ENCODE results near the gene OTOA.

Gene OTOA

DNA sequence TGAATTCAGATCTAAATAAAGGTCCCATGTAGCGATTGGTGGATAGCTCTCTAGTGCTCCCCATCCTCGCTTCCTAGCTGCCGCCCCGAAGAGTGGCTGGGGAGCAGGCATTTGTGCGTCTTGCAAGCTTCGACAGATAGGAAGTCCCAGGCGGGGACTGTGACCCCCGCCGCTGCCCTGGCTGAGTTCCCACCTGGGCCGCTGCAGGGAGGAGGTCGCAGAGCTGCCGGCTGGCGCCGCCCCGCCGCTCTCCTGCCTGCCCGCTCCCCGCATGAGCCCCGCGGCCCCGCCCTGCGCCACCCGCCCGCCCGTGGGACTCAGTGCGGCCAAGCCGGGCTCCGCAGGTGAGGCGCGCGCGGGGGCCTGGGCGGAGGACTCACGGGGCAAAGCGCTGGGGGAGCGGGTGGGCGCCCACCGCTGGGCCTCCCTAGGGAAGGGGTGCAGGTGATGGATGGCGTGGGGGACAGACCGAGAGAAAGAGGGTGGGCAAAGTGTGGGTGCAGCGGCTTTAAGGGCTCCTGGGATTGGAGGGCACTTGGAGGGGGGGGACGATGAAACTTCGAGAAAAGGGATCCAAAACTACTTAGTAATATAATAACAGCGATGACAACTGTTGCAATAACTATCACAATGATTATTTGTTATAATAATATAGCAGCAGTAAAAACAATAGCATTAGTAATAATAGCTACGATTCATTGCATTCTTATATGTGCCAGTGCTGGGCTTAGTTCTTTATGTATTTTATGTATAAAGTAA lies at the start of gene OTOA:
TSS of gene OTOA (plus strand) at position 80 of the 759 bp plus-strand sequence. CDS start 14,547 bp downstream, outside the sequence.
- Histone ChIP-seq H3K27me3 (ENCODE audit: control insufficient read depth, insufficient read depth, low read length) (no peaks in the 10 kb centered on the region), H3K4me3 (ENCODE audit: low read depth, low read length) (peak within 1 kb of the TSS; percentile 56; the same call in 1 of the 2 replicates), H3K4me1 (ENCODE audit: control insufficient read depth, insufficient read depth, low read length) (peaks cover 8% of the 10 kb centered on the region), H3K9ac (ENCODE audit: low read depth, low read length) (no peak within 1 kb of the TSS), H3K9me3 (ENCODE audit: control insufficient read depth, insufficient read depth, low read length) (no peaks in the 10 kb centered on the region), H3K36me3 (ENCODE audit: control insufficient read depth, insufficient read depth, low read length) (no peaks in the 10 kb centered on the region), H3K27ac (ENCODE audit: low read depth, low read length) (no peak within 1 kb of the TSS)

DNA sequence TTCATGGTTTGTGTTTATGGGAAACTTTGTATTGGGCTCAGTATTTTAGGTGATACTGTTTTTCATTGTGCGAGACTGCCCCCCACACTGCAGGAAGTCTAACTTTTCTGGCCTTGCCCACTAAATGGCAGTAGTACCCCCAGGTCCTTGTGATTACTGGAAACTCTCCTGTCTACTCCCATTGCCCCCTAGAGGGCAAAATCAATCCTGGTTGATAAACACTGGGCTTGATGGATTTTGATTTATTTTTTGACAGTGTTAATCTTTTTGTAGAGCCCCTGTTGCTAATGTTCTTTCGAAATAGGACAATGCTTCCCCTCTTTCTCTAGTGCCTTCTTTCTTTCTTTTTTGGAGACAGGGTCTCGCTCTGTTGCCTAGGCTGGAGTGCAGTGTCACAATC lies 48.9 kb upstream of the OTOA start:
- no peak overlapping the region for H3K27ac ChIP-seq (ENCODE audit: low read depth, low read length)

DNA sequence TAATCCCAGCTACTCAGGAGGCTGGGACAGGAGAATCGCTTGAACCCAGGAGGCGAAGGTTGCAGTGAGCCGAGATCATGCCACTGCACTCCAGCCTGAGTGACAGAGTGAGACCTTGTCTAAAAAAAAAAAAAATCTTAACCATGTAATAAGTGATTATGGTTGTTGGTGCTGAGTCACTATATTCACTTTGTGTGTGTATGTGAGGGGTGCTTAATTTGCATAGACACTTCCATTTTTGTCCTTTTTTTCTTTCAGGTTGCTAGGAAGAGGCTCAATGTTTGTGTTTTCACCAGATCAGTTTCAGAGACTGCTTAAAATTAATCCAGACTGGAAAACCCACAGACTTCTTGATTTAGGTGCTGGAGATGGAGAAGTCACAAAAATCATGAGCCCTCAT lies 46.2 kb upstream of the OTOA start:
- no peak overlapping the region for H3K27ac ChIP-seq (ENCODE audit: low read depth, low read length)
- H3K4me1 ChIP-seq (ENCODE audit: control insufficient read depth, insufficient read depth, low read length): no peaks in the 10 kb centered on the region
- no peak overlapping the region for H3K9ac ChIP-seq (ENCODE audit: low read depth, low read length)
- peaks cover 23% of the 10 kb centered on the region for H3K36me3 ChIP-seq (ENCODE audit: control insufficient read depth, insufficient read depth, low read length)
- no peaks in the 10 kb centered on the region for H3K9me3 ChIP-seq (ENCODE audit: control insufficient read depth, insufficient read depth, low read length)
- H3K4me3 ChIP-seq (ENCODE audit: low read depth, low read length): no peak overlapping the region
- H3K27me3 ChIP-seq (ENCODE audit: control insufficient read depth, insufficient read depth, low read length): no peaks in the 10 kb centered on the region

More for the DNA sequence above, 48.9 kb upstream of the OTOA start:
- no peaks in the 10 kb centered on the region for H3K27me3 ChIP-seq (ENCODE audit: control insufficient read depth, insufficient read depth, low read length)
- no peaks in the 10 kb centered on the region for H3K9me3 ChIP-seq (ENCODE audit: control insufficient read depth, insufficient read depth, low read length)
- H3K9ac ChIP-seq (ENCODE audit: low read depth, low read length): no peak overlapping the region
- peaks cover 24% of the 10 kb centered on the region for H3K4me1 ChIP-seq (ENCODE audit: control insufficient read depth, insufficient read depth, low read length)
- H3K4me3 ChIP-seq (ENCODE audit: low read depth, low read length): no peak overlapping the region
- peaks cover 17% of the 10 kb centered on the region for H3K36me3 ChIP-seq (ENCODE audit: control insufficient read depth, insufficient read depth, low read length)

DNA sequence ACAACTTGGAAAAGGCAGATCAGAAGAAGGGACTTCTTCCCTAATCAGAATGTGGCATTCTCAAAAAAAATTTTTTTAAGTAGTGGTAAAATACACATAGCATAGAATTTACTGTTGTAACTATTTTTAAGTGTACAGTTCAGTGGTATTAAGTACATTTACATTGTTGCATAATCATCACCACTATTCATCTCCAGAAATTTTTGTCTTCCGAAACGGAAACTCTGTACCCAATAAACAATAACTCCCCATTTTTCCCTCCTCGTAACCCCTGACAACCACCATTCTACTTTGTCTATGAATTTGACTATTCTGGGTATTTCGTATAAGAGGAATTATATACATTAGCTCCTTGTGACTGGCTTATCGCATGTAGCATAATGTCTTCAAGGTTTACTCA lies 45.5 kb upstream of the OTOA start:
- H3K27ac ChIP-seq (ENCODE audit: low read depth, low read length): no peak overlapping the region
- H3K27me3 ChIP-seq (ENCODE audit: control insufficient read depth, insufficient read depth, low read length): no peaks in the 10 kb centered on the region
- H3K36me3 ChIP-seq (ENCODE audit: control insufficient read depth, insufficient read depth, low read length): peaks cover 25% of the 10 kb centered on the region
- no peak overlapping the region for H3K9ac ChIP-seq (ENCODE audit: low read depth, low read length)
- no peak overlapping the region for H3K4me3 ChIP-seq (ENCODE audit: low read depth, low read length)
- H3K9me3 ChIP-seq (ENCODE audit: control insufficient read depth, insufficient read depth, low read length): no peaks in the 10 kb centered on the region
- no peaks in the 10 kb centered on the region for H3K4me1 ChIP-seq (ENCODE audit: control insufficient read depth, insufficient read depth, low read length)

DNA sequence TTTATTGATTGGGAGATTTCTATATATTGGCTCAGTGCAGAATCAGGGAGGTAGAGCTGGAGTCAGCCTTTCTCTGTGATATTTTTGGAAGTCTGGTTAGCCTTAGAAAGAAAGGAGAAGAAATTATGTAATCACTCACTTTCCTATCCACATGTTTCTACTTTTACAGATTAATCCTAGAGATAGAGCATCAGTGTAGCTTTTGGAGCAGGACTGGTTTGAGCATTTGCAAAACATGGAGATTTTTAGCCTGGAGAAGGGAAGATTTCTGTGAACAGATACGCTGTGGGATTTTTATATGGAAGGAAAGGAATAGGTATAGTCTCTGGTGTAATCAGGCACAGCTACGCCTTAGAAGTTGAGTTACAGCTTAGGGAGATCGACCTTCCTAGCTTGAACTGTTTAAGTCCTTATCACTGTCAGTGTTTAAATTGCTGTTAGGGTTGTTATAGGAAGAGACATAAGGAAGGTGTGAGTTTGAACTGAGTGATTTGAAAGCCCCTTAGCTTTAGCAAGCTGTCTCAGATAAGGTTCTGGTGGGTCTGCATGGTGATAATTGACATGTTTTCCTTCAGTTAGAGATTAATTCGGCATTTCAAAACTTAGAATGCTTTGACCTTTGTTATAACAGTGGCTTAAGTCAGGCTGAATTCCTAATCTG lies 43.9 kb upstream of the OTOA start:
- no peak overlapping the region for H3K4me3 ChIP-seq (ENCODE audit: low read depth, low read length)
- H3K9ac ChIP-seq (ENCODE audit: low read depth, low read length): no peak overlapping the region
- H3K9me3 ChIP-seq (ENCODE audit: control insufficient read depth, insufficient read depth, low read length): no peaks in the 10 kb centered on the region
- peaks cover 33% of the 10 kb centered on the region for H3K36me3 ChIP-seq (ENCODE audit: control insufficient read depth, insufficient read depth, low read length)
- no peaks in the 10 kb centered on the region for H3K4me1 ChIP-seq (ENCODE audit: control insufficient read depth, insufficient read depth, low read length)
- no peak overlapping the region for H3K27ac ChIP-seq (ENCODE audit: low read depth, low read length)
- H3K27me3 ChIP-seq (ENCODE audit: control insufficient read depth, insufficient read depth, low read length): no peaks in the 10 kb centered on the region

DNA sequence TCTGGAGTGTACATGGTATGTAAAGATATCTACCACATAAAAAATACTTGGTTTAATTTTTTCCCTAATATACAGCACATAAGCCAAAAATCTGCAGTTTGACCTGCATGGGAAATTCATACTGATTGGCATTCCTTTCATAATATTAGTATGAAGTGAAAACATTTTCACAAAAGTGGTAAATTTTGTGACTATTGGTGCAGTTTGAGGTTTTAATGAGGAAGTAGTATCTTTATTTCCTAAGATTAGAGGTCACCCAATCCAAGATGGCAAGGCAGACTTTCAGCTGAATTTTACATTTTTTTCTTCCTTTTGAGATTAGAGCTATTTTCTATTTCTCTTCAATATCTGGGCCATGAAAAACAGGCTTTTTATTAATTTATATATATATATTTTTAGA lies 43.2 kb upstream of the OTOA start:
- Histone ChIP-seq H3K27ac (ENCODE audit: low read depth, low read length) (no peak overlapping the region), H3K27me3 (ENCODE audit: control insufficient read depth, insufficient read depth, low read length) (no peaks in the 10 kb centered on the region), H3K9ac (ENCODE audit: low read depth, low read length) (no peak overlapping the region), H3K4me1 (ENCODE audit: control insufficient read depth, insufficient read depth, low read length) (no peaks in the 10 kb centered on the region), H3K36me3 (ENCODE audit: control insufficient read depth, insufficient read depth, low read length) (peaks cover 40% of the 10 kb centered on the region), H3K4me3 (ENCODE audit: low read depth, low read length) (no peak overlapping the region), H3K9me3 (ENCODE audit: control insufficient read depth, insufficient read depth, low read length) (no peaks in the 10 kb centered on the region)

DNA sequence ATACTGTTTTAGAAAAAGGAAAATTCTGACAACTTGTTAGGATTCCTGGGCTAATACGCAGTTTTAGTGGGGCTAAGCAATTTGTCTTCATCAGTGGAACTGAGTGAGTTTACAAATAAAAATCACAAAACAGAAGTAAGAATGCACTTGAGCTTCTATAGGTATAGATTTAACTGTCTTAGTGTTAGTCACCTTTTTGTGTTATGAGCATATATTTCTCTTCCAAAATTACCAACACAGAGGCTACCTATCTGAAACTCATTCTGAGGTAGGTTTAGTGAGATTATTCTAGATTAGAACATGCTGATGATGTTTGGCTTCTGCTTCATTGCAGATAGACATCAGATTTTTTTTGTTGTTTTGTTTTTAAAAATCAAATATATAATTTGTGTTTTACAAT lies 41.2 kb upstream of the OTOA start:
- H3K27me3 ChIP-seq (ENCODE audit: control insufficient read depth, insufficient read depth, low read length): no peaks in the 10 kb centered on the region
- no peak overlapping the region for H3K9ac ChIP-seq (ENCODE audit: low read depth, low read length)
- no peak overlapping the region for H3K27ac ChIP-seq (ENCODE audit: low read depth, low read length)
- H3K4me3 ChIP-seq (ENCODE audit: low read depth, low read length): no peak overlapping the region
- no peaks in the 10 kb centered on the region for H3K4me1 ChIP-seq (ENCODE audit: control insufficient read depth, insufficient read depth, low read length)
- peaks cover 48% of the 10 kb centered on the region for H3K36me3 ChIP-seq (ENCODE audit: control insufficient read depth, insufficient read depth, low read length)
- no peaks in the 10 kb centered on the region for H3K9me3 ChIP-seq (ENCODE audit: control insufficient read depth, insufficient read depth, low read length)

DNA sequence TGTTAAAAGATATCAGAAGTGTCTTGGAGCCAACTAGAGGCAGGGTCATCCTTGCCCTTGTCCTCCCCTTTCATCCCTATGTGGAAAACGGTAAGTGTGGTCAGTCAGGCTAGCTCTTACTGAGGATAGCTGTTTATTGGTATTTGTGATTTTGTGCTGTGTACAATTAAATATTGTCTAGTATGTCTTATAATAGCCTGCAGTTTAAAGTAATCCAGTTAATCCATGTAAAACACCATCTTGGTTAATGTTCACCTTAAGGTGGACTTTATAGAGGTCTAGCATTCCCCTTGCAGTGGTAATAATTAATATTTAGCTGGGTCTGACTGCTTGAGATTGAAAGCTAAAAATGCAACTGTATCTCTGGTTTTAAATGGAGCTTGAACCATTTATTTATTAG lies 38.7 kb upstream of the OTOA start:
- Histone ChIP-seq H3K4me3 (ENCODE audit: low read depth, low read length) (no peak overlapping the region), H3K9ac (ENCODE audit: low read depth, low read length) (no peak overlapping the region), H3K36me3 (ENCODE audit: control insufficient read depth, insufficient read depth, low read length) (peaks cover 55% of the 10 kb centered on the region), H3K27me3 (ENCODE audit: control insufficient read depth, insufficient read depth, low read length) (no peaks in the 10 kb centered on the region), H3K9me3 (ENCODE audit: control insufficient read depth, insufficient read depth, low read length) (peaks cover 5% of the 10 kb centered on the region; the same call in 1 of the 2 replicates), H3K27ac (ENCODE audit: low read depth, low read length) (no peak overlapping the region), H3K4me1 (ENCODE audit: control insufficient read depth, insufficient read depth, low read length) (no peaks in the 10 kb centered on the region)

DNA sequence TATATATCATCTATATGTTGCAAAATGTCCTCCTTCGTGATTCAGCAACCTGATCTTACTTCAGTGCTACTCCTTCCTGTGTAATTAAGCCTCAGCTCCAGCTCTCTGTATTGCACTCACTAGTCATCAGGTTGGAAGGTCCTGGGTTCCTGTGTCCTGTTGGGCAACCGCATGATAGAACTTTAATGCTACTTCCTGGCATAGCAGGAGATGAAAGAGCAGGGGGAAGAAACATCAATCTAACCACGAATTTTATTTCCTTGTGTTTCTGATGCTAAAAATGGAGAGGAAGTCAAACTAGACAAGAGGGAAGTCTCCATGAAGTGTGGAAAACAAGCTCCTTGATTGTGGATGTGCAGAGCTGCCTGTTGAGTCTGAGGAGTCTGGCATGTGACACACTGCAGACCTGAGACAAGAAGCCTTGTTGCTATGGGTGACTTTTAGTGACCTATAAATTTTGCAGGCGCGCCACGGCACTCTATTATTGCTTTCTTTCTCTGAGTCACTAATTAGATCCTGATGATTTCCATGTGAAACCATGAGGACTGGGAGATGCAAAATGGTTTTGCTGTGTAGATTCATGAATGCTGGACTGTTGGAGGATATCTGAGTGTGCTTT lies 37.0 kb upstream of the OTOA start:
- Histone ChIP-seq H3K27ac (ENCODE audit: low read depth, low read length) (no peak overlapping the region), H3K4me1 (ENCODE audit: control insufficient read depth, insufficient read depth, low read length) (no peaks in the 10 kb centered on the region), H3K9ac (ENCODE audit: low read depth, low read length) (no peak overlapping the region), H3K27me3 (ENCODE audit: control insufficient read depth, insufficient read depth, low read length) (no peaks in the 10 kb centered on the region), H3K4me3 (ENCODE audit: low read depth, low read length) (no peak overlapping the region), H3K36me3 (ENCODE audit: control insufficient read depth, insufficient read depth, low read length) (peaks cover 55% of the 10 kb centered on the region), H3K9me3 (ENCODE audit: control insufficient read depth, insufficient read depth, low read length) (peaks cover 5% of the 10 kb centered on the region; the same call in 1 of the 2 replicates)

DNA sequence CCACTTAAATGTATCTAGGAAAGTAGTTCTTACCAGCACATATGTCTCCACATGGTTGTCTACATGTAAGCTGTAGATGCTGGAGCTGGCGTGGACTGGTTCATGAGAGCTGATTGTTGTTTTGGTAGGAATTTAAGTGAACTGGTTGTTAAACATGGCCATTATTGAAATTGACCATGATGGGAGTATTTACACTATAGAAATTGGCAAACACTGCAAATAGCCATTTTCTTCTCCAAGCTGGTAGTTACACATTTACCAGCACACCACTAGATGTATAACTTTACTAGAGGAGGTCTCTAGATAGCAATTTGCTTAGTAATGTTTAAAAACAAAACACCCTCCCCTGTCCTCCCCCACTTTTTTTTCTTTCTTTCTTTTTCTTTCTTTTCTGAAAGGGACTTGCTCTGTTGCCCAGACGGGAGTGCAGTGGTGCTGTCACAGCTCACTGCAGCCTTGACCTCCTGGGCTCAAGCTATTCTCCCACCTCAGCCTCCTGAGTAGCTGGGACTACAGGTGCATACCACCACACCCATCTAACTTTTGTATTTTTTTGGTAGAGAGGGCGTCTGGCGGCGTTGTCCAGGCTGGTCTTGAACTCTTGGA lies 35.5 kb upstream of the OTOA start:
- H3K9me3 ChIP-seq (ENCODE audit: control insufficient read depth, insufficient read depth, low read length): peaks cover 5% of the 10 kb centered on the region; the same call in 1 of the 2 replicates
- no peak overlapping the region for H3K9ac ChIP-seq (ENCODE audit: low read depth, low read length)
- H3K4me1 ChIP-seq (ENCODE audit: control insufficient read depth, insufficient read depth, low read length): no peaks in the 10 kb centered on the region
- H3K4me3 ChIP-seq (ENCODE audit: low read depth, low read length): no peak overlapping the region
- no peak overlapping the region for H3K27ac ChIP-seq (ENCODE audit: low read depth, low read length)
- no peaks in the 10 kb centered on the region for H3K27me3 ChIP-seq (ENCODE audit: control insufficient read depth, insufficient read depth, low read length)
- peaks cover 51% of the 10 kb centered on the region for H3K36me3 ChIP-seq (ENCODE audit: control insufficient read depth, insufficient read depth, low read length)

Data from HUES48 (cell line).